HAP-1 (cell line): ENCODE data around the gene LASP1.
"Not testable (repeated sequence)": the region's sequence is repeated elsewhere in the genome, so short reads cannot be mapped to it uniquely, and the experiment has no call there.

Source experiments
- DNase-seq, 2 experiments: peaks; one replicate each; pipeline ENCODE4 v3.0.0-alpha.2; 2016 to 2020; ENCODE audit warnings: low spot score in 2 of 2
- H3K27me3 ChIP-seq: fragments of 250-450 bp; sonication (Bioruptor Pico); 2 replicates; pipeline ENCODE4 v1.5.1; 2020; ENCODE audit warnings: low read depth, mild to moderate bottlenecking, moderate library complexity
- H3K36me3 ChIP-seq: fragments of 250-450 bp; sonication (Bioruptor Pico); replicated peaks from 2 replicates; pipeline ENCODE4 v1.5.1; 2020; ENCODE audit warnings: mild to moderate bottlenecking
- H3K4me1 ChIP-seq: fragments of 250-450 bp; sonication (Bioruptor Pico); 2 replicates; pipeline ENCODE4 v1.5.1; 2020; ENCODE audit warnings: mild to moderate bottlenecking
- H3K4me3 ChIP-seq: fragments of 250-450 bp; sonication (Bioruptor Pico); 2 replicates; pipeline ENCODE4 v1.5.1; 2020; ENCODE audit warnings: mild to moderate bottlenecking, moderate library complexity
- H3K9me3 ChIP-seq: fragments of 250-450 bp; sonication (Bioruptor Pico); 2 replicates; pipeline ENCODE4 v1.5.1; 2020; ENCODE audit warnings: mild to moderate bottlenecking, moderate library complexity
- in situ Hi-C: fragments of 300-500 bp; cut with MboI; formaldehyde crosslinking; loops from 3 replicates; pipeline ENCODE4 v1.14.3; 2020; ENCODE audit warnings: low sequenced_read_pairs, inconsistent platforms, mixed read lengths

LASP1 gene

GRCh38 chr17:38926293-38927070, 56.6 kb downstream of the LASP1 start:
- no peak for DNase-seq
- in situ Hi-C loops, result no loop called here
- Histone ChIP-seq H3K4me3 (no peak overlapping the region), H3K27me3 (no peaks in the 10 kb centered on the region), H3K4me1 (no peaks in the 10 kb centered on the region), H3K36me3 (no peaks in the 10 kb centered on the region), H3K9me3 (no peaks in the 10 kb centered on the region)

DNA sequence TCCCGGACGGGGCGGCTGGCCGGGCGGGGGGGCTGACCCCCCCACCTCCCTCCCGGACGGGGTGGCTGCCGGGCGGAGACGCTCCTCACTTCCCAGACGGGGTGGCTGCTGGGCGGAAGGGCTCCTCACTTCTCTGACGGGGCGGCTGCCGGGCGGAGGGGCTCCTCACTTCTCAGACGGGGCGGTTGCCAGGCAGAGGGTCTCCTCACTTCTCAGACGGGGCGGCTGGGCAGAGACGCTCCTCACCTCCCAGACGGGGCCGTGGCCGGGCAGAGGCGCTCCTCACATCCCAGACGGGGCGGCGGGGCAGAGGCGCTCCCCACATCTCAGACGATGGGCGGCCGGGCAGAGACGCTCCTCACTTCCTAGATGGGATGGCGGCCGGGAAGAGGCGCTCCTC, 60.9 kb downstream of the LASP1 start:
- H3K4me1 ChIP-seq, DNase-seq, H3K4me3 ChIP-seq, in situ Hi-C loops, H3K9me3 ChIP-seq, H3K36me3 ChIP-seq, H3K27me3 ChIP-seq: not testable (repeated sequence)

- H3K4me3 ChIP-seq, H3K9me3 ChIP-seq, H3K27me3 ChIP-seq, H3K36me3 ChIP-seq, in situ Hi-C loops: not testable (repeated sequence)
- peak in 1 of 2 experiments; percentile 35 for DNase-seq
- peaks cover 16% of the 10 kb centered on the region for H3K4me1 ChIP-seq
These were observed 64.1 kb downstream of the LASP1 start for GRCh38 chr17:38933962-38934361.

- peaks cover 4% of the 10 kb centered on the region; the same call in 1 of the 2 replicates for H3K27me3 ChIP-seq
- H3K36me3 ChIP-seq, result no peaks in the 10 kb centered on the region
- H3K4me1 ChIP-seq, result peaks cover 19% of the 10 kb centered on the region
- in situ Hi-C loops, result no loop called here
- no peak for DNase-seq
- H3K4me3 ChIP-seq, result no peak overlapping the region
- no peaks in the 10 kb centered on the region for H3K9me3 ChIP-seq
These were observed 70.1 kb downstream of the LASP1 start for GRCh38 chr17:38939987-38940386.

DNA sequence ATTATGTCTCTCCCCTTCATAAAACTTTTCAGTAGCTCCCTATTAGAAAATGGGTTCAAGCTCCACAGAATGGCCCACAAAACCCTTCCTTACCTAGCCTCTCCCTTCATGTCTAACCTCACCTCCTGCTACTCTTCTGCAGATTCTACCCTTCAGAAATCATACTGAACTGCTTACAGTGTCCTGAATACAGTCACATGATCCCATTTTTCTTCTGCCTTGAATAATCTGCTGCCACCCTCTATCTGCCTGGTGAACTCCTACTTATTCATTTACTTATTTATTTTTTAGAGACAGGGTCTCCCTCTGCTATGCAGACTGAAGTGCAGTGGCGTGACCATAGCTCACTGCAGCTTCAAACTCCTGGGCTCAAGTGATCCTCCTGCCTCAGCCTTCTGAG, 70.5 kb downstream of the LASP1 start:
- Histone ChIP-seq H3K36me3 (no peaks in the 10 kb centered on the region), H3K4me3 (no peak overlapping the region), H3K27me3 (peaks cover 4% of the 10 kb centered on the region; the same call in 1 of the 2 replicates), H3K4me1 (peaks cover 19% of the 10 kb centered on the region), H3K9me3 (no peaks in the 10 kb centered on the region)
- in situ Hi-C loops, result no loop called here
- no peak for DNase-seq

DNA sequence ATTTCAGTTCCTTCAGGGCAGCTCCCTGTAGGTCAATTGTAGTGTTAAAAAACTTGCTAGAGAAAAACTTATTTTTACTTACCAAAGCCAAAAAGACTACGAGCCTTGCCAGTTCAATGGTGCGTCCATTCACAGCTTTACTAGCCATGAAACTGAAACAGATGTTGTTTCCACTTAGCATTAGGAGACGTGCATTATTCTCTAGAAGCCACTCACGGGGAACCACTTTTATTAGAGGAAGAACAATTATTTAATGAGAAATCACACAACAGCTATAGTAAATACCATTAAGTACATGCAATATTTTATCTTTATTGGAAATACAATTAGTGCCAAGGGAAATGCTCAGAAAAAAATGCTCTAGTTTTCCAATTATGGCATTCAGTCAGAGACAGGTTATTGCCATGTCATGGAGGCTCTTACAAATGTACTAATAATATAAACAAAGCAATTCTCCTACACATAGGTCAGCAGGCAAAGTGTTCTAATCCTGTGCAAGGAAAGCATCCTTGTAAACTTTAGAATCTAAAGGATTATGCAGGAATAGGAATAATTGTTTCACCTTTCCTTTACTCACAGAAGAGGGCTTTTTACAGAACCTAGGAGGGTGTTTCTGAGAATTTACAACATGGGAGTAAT, 73.0 kb downstream of the LASP1 start:
- Histone ChIP-seq H3K9me3 (no peaks in the 10 kb centered on the region; the same call in 1 of the 2 replicates), H3K4me3 (no peak overlapping the region), H3K4me1 (peaks cover 19% of the 10 kb centered on the region), H3K36me3 (no peaks in the 10 kb centered on the region), H3K27me3 (no peaks in the 10 kb centered on the region)
- in situ Hi-C loops, result no loop called here
- peak in 1 of 2 experiments; percentile 57 for DNase-seq

DNA sequence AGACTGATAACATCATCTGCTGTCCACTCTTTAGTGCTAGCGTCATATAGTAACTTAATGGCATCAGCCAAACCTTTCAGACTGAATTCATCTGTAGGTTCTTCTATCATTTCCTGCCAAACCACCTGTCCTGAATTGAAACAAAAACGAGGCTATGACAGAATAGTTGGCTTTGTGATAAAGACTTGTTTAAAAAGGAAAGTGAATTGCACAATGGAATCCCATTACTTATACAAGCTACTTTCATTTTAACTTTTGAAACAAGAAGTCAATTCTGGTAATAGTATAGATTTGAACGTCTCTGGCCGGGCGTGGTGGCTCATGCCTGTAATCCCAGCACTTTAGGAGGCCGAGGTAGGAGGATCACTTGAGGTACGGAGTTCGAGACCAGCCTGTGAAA, 73.7 kb downstream of the LASP1 start:
- H3K4me1 ChIP-seq, result peaks cover 14% of the 10 kb centered on the region
- in situ Hi-C loops, result no loop called here
- no peaks in the 10 kb centered on the region; the same call in 1 of the 2 replicates for H3K9me3 ChIP-seq
- H3K27me3 ChIP-seq, result no peaks in the 10 kb centered on the region
- no peak for DNase-seq
- no peak overlapping the region for H3K4me3 ChIP-seq
- no peaks in the 10 kb centered on the region for H3K36me3 ChIP-seq

DNA sequence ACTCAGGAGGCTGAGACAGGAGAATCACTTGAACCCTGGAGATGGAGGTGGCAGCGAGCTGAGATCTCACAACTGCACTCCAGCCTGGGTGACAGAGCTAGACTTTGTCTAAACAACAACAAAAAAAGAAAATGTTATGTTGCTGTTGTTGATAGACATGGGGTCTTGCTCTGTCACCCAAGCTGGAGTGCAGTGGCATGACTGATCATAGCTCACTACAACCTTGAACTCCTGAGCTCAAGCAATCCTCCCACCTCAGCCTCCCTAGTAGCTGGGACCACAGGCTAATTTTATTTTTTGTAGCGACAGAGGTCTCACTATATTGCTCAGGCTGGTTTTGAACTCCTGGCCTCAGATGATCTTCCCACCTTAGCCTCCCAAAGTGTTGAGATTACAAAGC, 77.3 kb downstream of the LASP1 start:
- DNase-seq, result no peak
- Histone ChIP-seq H3K9me3 (no peaks in the 10 kb centered on the region; the same call in 1 of the 2 replicates), H3K27me3 (no peaks in the 10 kb centered on the region), H3K4me3 (no peak overlapping the region), H3K36me3 (no peaks in the 10 kb centered on the region), H3K4me1 (peaks cover 12% of the 10 kb centered on the region)
- in situ Hi-C loops, result no loop called here

DNA sequence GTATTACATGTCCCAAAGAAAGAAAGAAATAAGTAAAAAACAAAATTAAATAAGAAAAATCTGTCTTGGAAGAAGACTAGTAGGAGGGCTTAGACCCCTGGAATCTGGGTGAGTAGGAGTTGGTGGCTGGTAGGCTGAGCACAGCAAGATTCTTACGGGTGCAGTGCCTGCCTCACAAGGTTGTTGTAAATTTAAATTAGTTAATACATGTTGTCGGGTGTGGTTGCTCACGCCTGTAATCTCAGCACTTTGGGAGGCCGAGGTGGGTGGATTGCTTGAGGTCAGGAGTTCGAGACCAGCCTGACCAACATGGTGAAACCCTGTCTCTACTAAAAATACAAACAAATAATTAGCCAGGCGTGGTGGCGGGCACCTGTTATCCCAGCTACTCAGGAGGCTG, 83.9 kb downstream of the LASP1 start:
- H3K4me3 ChIP-seq, in situ Hi-C loops, H3K4me1 ChIP-seq, DNase-seq, H3K36me3 ChIP-seq, H3K9me3 ChIP-seq, H3K27me3 ChIP-seq: not testable (repeated sequence)

DNA sequence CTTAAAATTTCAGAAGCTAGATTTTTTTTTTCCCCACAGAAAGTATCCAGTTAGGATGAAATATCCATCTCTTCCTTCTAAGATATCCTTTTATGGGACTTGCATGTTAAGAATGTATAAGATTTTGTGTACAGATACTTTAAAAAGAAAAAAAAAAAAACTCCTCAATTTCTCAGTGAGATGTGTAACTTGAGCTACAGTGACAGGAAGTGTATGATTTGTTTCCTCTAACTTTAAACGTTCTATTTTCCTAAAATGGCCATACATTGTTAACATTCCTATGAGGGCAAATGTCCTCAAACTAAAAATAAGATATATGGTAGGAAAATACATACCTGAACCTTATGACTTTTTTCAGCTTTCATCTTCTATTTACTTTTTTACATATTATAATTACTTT, 88.5 kb downstream of the LASP1 start:
- Histone ChIP-seq H3K4me3 (no peak overlapping the region), H3K27me3 (no peaks in the 10 kb centered on the region), H3K9me3 (no peaks in the 10 kb centered on the region), H3K4me1 (peaks cover 5% of the 10 kb centered on the region; the same call in 1 of the 2 replicates), H3K36me3 (no peaks in the 10 kb centered on the region)
- DNase-seq, result no peak
- in situ Hi-C loops, result no loop called here

GRCh38 chr17:38958756-38959155, 88.9 kb downstream of the LASP1 start:
- in situ Hi-C loops, result no loop called here
- Histone ChIP-seq H3K36me3 (no peaks in the 10 kb centered on the region), H3K4me1 (peaks cover 5% of the 10 kb centered on the region; the same call in 1 of the 2 replicates), H3K4me3 (no peak overlapping the region), H3K9me3 (no peaks in the 10 kb centered on the region), H3K27me3 (no peaks in the 10 kb centered on the region)
- peak; percentile 35 to 40 for DNase-seq

DNA sequence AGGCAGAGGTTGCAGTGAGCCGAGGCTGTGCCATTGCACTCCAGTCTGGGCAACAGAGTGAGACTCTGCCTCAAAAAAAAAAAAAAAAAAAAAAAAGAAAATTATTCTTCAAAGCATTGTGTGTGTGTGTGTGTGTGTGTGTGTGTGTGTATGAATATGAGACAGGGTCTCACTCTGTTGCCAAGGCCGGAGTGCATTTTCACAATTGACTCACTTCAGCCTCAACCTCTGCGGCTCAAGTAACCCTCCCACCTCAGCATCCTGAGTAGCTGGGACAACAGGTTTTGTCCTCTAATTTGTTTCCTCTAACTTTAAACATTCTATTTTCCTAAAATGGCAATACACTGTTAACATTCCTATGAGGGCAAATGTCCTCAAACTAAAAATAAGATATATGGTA, 89.7 kb downstream of the LASP1 start:
- no peak for DNase-seq
- H3K9me3 ChIP-seq, result no peaks in the 10 kb centered on the region
- H3K4me1 ChIP-seq, result peaks cover 5% of the 10 kb centered on the region; the same call in 1 of the 2 replicates
- in situ Hi-C loops, result no loop called here
- H3K36me3 ChIP-seq, result no peaks in the 10 kb centered on the region
- no peaks in the 10 kb centered on the region for H3K27me3 ChIP-seq
- no peak overlapping the region for H3K4me3 ChIP-seq

DNA sequence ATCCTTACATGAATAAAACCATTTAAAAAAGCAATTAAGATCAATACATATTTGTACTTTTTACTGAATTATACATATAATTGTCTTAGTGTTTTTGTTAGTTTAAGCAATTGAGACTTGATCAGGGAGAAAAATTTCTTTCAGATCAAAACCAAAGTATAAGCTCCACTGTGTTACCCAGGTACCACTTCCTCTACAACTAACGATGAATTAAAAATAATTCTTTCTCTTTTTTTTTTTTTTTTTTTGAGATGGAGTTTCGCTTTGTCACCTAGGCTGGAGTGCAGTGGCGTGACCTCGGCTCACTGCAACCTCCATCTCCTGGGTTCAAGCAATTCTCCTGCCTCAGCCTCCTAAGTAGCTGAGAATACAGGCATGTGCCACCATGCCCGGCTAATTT, 90.5 kb downstream of the LASP1 start:
- in situ Hi-C loops, result no loop called here
- no peaks in the 10 kb centered on the region for H3K36me3 ChIP-seq
- H3K27me3 ChIP-seq, result no peaks in the 10 kb centered on the region
- H3K4me3 ChIP-seq, result no peak overlapping the region
- DNase-seq, result no peak
- H3K4me1 ChIP-seq, result peaks cover 5% of the 10 kb centered on the region; the same call in 1 of the 2 replicates
- H3K9me3 ChIP-seq, result no peaks in the 10 kb centered on the region

DNA sequence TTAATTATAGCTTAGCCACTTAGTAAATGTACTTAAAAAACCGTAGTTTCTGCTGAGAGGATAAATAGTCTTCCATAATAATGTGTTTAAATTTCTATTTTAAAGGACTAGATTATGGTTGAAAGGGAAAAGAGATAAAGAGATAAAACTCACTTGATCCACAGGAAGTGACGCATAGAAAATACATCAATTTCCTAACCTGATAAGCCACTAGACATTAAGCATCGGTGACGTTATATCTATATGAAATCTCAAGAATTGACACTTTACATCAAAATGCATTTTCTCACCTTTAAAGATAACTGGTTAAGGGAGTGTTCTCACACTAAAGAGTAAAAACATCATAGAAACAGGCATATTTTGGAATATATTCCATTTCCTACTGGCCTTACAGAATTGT, 91.6 kb downstream of the LASP1 start:
- no peak for DNase-seq
- in situ Hi-C loops, result no loop called here

More for the DNA sequence above, 91.6 kb downstream of the LASP1 start:
- peaks cover 5% of the 10 kb centered on the region; the same call in 1 of the 2 replicates for H3K4me1 ChIP-seq
- H3K4me3 ChIP-seq, result no peak overlapping the region
- H3K9me3 ChIP-seq, result no peaks in the 10 kb centered on the region
- no peaks in the 10 kb centered on the region for H3K36me3 ChIP-seq
- H3K27me3 ChIP-seq, result no peaks in the 10 kb centered on the region
